ENCODE data around the gene ASH1L. TPM values are rescaled to one million over a fixed set of nuclear protein-coding genes. Genes with fewer than 3 reads are reported as not detected.

Gene ASH1L
- total RNA-seq, 4 donors from 2014 or later: 58.3 to 101 (median 73.8) TPM

GRCh38 chr1:155313261-155313660 lies 249.3 kb downstream of the ASH1L start:
- no peak for TF ChIP-seq POLR2A (IDR thresholded peaks at IDR 0.05)
- no peak for TF ChIP-seq CTCF (IDR thresholded peaks at IDR 0.05)
- no peak for DNase-seq
- Histone ChIP-seq H3K36me3 (peaks cover 0 to 39% (median 0%) of the 10 kb centered on the region in 3 donors), H3K4me3 (no peak overlapping the region), H3K9me3 (no peaks in the 10 kb centered on the region), H3K4me1 (peaks cover 0 to 29% (median 11%) of the 10 kb centered on the region in 4 donors), H3K27ac (no peak overlapping the region), H3K27me3 (no peaks in the 10 kb centered on the region)

- TF ChIP-seq POLR2A (IDR thresholded peaks at IDR 0.05) (no peak), CTCF (IDR thresholded peaks at IDR 0.05) (no peak)
- peak overlapping the region; percentile 62 to 95 (median 91) for H3K4me3 ChIP-seq
- H3K27ac ChIP-seq: peak overlapping the region; percentile 74 to 93 (median 90)
- no peaks in the 10 kb centered on the region for H3K9me3 ChIP-seq
- DNase-seq: peak in 2 of 3 donors; percentile 58 to 67
- H3K4me1 ChIP-seq: peaks cover 0 to 18% (median 13%) of the 10 kb centered on the region in 4 donors
- peaks cover 0 to 31% (median 0%) of the 10 kb centered on the region in 3 donors for H3K36me3 ChIP-seq
- H3K27me3 ChIP-seq: no peaks in the 10 kb centered on the region
These were observed 253.1 kb downstream of the ASH1L start for GRCh38 chr1:155309423-155310021.

GRCh38 chr1:155308493-155309422 lies 253.8 kb downstream of the ASH1L start, which contains the start of gene FDPS:
Gene FDPS (plus strand): TSS chr1:155308866. CDS start chr1:155309790, 924 bp downstream.
- peaks cover 0 to 18% (median 13%) of the 10 kb centered on the region in 4 donors for H3K4me1 ChIP-seq
- peak within 1 kb of the TSS; percentile 62 to 95 (median 91) for H3K4me3 ChIP-seq
- H3K27ac ChIP-seq: peak within 1 kb of the TSS; percentile 74 to 93 (median 90)
- no peaks in the 10 kb centered on the region for H3K27me3 ChIP-seq
- H3K36me3 ChIP-seq: peaks cover 0 to 23% (median 0%) of the 10 kb centered on the region in 3 donors
- TF ChIP-seq CTCF (IDR thresholded peaks at IDR 0.05): peak in 3 of 6 experiments; percentile 39 to 47 (median 42)
- peak; percentile 63 to 88 for TF ChIP-seq POLR2A (IDR thresholded peaks at IDR 0.05)
- H3K9me3 ChIP-seq: no peaks in the 10 kb centered on the region
- DNase-seq: peak; percentile 98 to 99 (median 99)

- H3K9me3 ChIP-seq: no peaks in the 10 kb centered on the region
- peak overlapping the region in 1 of 4 donors; percentile 93 for H3K27ac ChIP-seq
- DNase-seq: no peak
- no peaks in the 10 kb centered on the region for H3K27me3 ChIP-seq
- H3K4me1 ChIP-seq: peaks cover 0 to 18% (median 13%) of the 10 kb centered on the region in 4 donors
- no peak overlapping the region for H3K4me3 ChIP-seq
- peaks cover 0 to 12% (median 0%) of the 10 kb centered on the region in 3 donors for H3K36me3 ChIP-seq
- TF ChIP-seq POLR2A (IDR thresholded peaks at IDR 0.05): no peak
- TF ChIP-seq CTCF (IDR thresholded peaks at IDR 0.05): peak in 2 of 6 experiments; percentile 25 to 29
These were observed 255.3 kb downstream of the ASH1L start for GRCh38 chr1:155307247-155307740.

GRCh38 chr1:155305881-155306391 lies 256.7 kb downstream of the ASH1L start:
- H3K36me3 ChIP-seq: peaks cover 0 to 7% (median 0%) of the 10 kb centered on the region in 3 donors
- peaks cover 0 to 16% (median 13%) of the 10 kb centered on the region in 4 donors for H3K4me1 ChIP-seq
- H3K9me3 ChIP-seq: no peaks in the 10 kb centered on the region
- H3K27ac ChIP-seq: no peak overlapping the region
- H3K27me3 ChIP-seq: no peaks in the 10 kb centered on the region
- H3K4me3 ChIP-seq: no peak overlapping the region
- TF ChIP-seq CTCF (IDR thresholded peaks at IDR 0.05) (no peak), POLR2A (IDR thresholded peaks at IDR 0.05) (no peak)
- DNase-seq: no peak

Measured in Peyer's patch (tissue), 4 donors.